GM04503 (cell line): ENCODE measurements around the gene PEAK1.
A peak's percentile ranks its signal among the peaks of the same experiment; 100 is the strongest.
"Not testable (repeated sequence)": the region's sequence is repeated elsewhere in the genome, so short reads cannot be mapped to it uniquely, and the experiment has no call there.

ENCODE experiments used
- DNase-seq: peaks from one replicate; pipeline ENCODE4 v3.0.0-alpha.2; 2012; ENCODE audit warnings: low read depth

Gene PEAK1

DNA sequence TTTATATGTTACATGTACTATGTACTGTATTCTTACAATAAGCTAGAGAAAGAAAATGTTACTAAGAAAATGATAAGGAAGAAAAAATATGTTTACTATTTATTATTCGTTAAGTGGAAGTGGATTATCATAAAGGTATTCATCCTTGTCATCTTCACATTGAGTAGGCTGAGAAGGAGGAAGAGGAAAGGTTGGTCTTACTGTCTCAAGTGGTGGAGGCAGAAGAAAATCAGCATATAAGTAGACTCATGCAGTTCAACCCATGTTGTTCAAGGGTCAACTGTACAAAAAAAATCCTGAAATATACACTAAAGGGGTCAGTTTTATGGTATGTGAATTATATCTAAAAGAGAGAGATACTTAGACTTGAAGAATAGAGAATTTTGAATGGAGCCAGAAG, 6.5 kb upstream of the PEAK1 start:
- no peak for DNase-seq

GRCh38 chr15:77425104-77425503, 5.2 kb upstream of the PEAK1 start:
- no peak for DNase-seq

GRCh38 chr15:77421370-77421700, 1.4 kb upstream of the PEAK1 start:
- no peak for DNase-seq

DNA sequence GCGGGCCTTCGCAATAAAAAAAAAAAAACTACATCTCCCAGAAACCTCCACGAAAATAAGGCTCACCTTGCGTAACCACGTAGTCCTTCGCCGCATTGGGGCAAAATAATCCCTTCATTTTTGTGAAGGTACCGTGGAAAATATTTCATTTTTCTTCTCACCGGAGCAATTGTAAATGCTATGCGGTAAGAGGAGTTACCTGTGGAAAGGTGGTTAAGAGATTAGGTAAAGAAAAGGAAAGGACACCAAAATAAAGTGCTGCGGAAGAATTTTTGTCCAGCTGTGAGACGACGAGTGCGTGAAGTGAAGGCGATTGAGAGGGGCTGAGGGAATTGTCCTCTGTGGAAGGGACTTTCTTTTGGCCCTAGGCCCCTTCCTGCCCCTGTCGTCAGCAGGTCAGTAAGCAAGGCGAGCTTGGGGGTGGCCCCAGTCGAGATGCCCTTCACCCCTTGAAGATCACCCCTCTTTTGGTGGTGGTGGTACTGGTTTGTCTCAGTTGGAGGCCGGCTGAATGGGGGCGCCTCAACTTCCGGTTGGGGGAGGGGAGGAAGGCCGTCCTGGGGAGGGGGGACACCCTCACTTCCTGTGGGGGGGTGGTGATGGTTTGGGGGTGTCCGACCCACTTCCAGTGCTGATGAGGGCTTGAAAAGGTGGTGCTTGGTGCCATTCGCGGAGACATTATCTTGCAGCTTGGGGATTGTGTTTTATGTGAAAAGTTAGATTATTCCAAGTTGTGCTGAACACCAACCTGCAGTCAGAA, 886 bp upstream of the PEAK1 start, which contains the start of gene HMG20A:
TSS of gene HMG20A (plus strand) at position 279 of the 760 bp plus-strand sequence. CDS start 37,520 bp downstream, outside the sequence.
- DNase-seq: peak; percentile 74

GRCh38 chr15:77418966-77419835, 703 bp downstream of the PEAK1 start:
- no peak for DNase-seq

DNA sequence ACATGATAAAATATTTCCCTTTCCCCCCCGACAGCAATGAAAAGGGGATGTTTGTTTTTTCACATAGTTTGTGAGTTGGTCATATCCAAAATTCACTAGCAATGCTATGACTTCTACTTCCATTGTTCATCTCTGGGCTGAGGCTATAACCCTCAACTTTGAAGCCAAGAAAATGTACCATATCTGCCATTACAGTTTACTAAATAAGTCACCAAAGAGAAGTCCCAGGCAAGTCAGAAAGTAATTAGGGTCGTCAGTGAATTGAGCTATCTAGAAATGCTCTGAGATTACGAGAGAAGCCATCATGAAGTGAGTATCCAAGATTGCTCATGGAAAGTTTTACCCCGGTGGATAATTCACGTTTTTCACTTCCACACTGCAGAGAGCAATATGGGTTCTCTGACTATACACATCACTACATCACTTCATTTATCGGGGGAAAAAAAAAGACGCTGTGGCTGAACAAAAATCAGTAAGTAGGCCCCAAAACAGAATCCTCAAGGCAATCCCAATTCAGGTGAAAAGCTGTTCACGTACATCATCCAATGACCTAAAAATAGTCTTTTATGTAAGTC, 1.4 kb downstream of the PEAK1 start:
- no peak for DNase-seq

GRCh38 chr15:77417602-77418001, 2.3 kb downstream of the PEAK1 start:
- DNase-seq: no peak

- no peak for DNase-seq
Observed at GRCh38 chr15:77416954-77417353, 3.0 kb downstream of the PEAK1 start.

DNA sequence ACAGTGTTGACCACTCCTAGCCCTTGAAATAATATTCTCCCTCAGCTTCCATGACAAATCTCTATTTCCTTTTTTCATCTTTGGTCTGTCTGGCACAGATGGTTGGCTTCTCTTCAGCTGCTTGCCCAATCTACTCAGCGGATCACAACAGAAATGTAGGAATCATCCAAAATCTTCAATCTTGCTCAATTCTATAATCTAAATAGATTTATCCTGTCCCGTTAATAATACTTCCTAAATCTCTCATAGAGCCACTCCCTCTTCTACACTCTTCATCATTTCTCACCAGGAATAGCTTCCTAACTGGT, 3.8 kb downstream of the PEAK1 start:
- DNase-seq: peak; percentile 64

DNA sequence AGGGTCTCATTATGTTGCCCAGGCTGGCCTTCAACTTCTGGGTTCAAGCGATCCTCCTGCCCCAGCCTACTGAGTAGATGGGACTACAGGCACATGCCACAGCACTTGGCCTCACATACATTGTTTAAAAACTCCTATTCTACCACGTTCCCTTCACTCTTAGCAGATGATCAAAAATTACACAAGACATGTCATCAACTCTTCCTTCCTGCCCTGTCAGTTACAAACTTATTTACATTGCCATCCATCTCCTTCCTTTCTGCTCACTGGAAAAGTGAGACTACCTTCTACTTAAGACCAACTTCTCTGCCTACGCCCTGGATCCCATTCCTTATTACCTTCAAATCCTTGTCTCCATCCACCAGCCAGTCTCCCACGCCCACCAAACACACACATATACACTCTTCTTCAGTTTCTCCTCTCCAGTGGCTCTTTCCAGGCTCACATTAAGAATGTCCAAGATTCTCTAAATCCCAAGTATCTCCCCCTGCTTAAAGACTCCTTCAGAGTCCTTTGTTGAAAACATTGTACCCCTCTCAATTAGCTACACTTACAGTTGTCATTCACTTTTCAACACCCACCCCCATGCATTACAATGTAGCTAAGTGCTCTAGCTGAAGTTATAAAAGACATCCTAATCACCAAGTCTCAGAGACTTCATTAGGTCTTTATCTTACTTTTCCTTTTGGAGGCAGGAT, 4.3 kb downstream of the PEAK1 start:
- DNase-seq: no peak

GRCh38 chr15:77414789-77415442, 5.0 kb downstream of the PEAK1 start:
- DNase-seq: no peak

- DNase-seq: no peak
Observed at GRCh38 chr15:77413699-77414349, 6.1 kb downstream of the PEAK1 start.

- DNase-seq: no peak
Observed at GRCh38 chr15:77412972-77413698, 6.8 kb downstream of the PEAK1 start.

- no peak for DNase-seq
Observed at GRCh38 chr15:77411619-77411976, 8.3 kb downstream of the PEAK1 start.

- DNase-seq: no peak
Observed at GRCh38 chr15:77410701-77411618, 8.9 kb downstream of the PEAK1 start.

- not testable (repeated sequence) for DNase-seq
Observed at GRCh38 chr15:77410157-77410500, 9.8 kb downstream of the PEAK1 start.

GRCh38 chr15:77409259-77410156, 10.4 kb downstream of the PEAK1 start:
- DNase-seq: no peak

DNA sequence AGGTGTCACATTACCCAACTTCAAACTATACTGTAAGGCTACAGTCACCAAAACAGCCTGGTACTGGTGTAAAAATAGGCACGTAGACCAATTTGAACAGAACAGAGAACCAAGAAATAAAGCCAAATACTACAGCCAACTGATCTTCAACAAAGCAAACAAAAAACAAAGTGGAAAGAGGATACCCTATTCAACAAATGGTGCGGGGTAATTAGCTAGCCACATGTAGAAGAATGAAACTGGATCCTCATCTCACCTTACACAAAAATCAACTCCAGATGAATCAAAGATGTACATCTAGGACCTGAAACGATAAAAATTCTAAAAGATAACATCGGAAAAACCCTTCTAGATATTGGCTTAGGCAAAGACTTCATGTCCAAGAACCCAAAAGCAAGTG, 13.1 kb downstream of the PEAK1 start:
- no peak for DNase-seq
